NCI-H510A (cell line): Measurements from ENCODE around the gene CNN2.
"Not testable (repeated sequence)": the region's sequence is repeated elsewhere in the genome, so short reads cannot be mapped to it uniquely, and the experiment has no call there.

Source experiments
- DNase-seq: peaks from one replicate; lab custom pipeline; 2025; lab: John Stamatoyannopoulos, UW

CNN2 gene

GRCh38 chr19:1010586-1011510 lies 15.6 kb upstream of the CNN2 start:
- DNase-seq: no peak

GRCh38 chr19:1011831-1012333 lies 14.5 kb upstream of the CNN2 start:
- DNase-seq: no peak

GRCh38 chr19:1012334-1012733 lies 14.1 kb upstream of the CNN2 start:
- DNase-seq: no peak

- DNase-seq: no peak
These were observed 13.2 kb upstream of the CNN2 start for GRCh38 chr19:1013218-1013617.

GRCh38 chr19:1014161-1015060 lies 12.0 kb upstream of the CNN2 start:
- DNase-seq: no peak

GRCh38 chr19:1015061-1015781 lies 11.2 kb upstream of the CNN2 start:
- DNase-seq: no peak

- DNase-seq: no peak
These were observed 10.4 kb upstream of the CNN2 start for GRCh38 chr19:1015782-1016646.

GRCh38 chr19:1016647-1017114 lies 9.7 kb upstream of the CNN2 start:
- no peak for DNase-seq

GRCh38 chr19:1017115-1017905 lies 9.1 kb upstream of the CNN2 start:
- no peak for DNase-seq

- DNase-seq: no peak
These were observed 8.5 kb upstream of the CNN2 start for GRCh38 chr19:1017906-1018305.

- DNase-seq: no peak
These were observed 8.0 kb upstream of the CNN2 start for GRCh38 chr19:1018393-1018792.

- DNase-seq: no peak
These were observed 7.3 kb upstream of the CNN2 start for GRCh38 chr19:1018932-1019615.

- DNase-seq: no peak
These were observed 6.8 kb upstream of the CNN2 start for GRCh38 chr19:1019616-1019961.

GRCh38 chr19:1019980-1020867 lies 6.2 kb upstream of the CNN2 start:
- DNase-seq: no peak

- peak; percentile 85 for DNase-seq
These were observed 5.5 kb upstream of the CNN2 start, which contains the start of gene TMEM259 for GRCh38 chr19:1020868-1021425. Gene TMEM259, minus strand, starts transcription at chr19:1021123. Its CDS starts 127 bp downstream, at chr19:1020996.

- DNase-seq: not testable (repeated sequence)
These were observed 2.6 kb upstream of the CNN2 start for GRCh38 chr19:1023883-1024188.

GRCh38 chr19:1025080-1025479 lies 1.3 kb upstream of the CNN2 start:
- not testable (repeated sequence) for DNase-seq
